Measurements from ENCODE around the gene GATA6.

GRCh38 chr18:22167091-22167470, 2.3 kb upstream of the GATA6 start:
- no peak for TF ChIP-seq EZH2 (IDR thresholded peaks at IDR 0.05; ENCODE audit: low read length)
- TF ChIP-seq CTCF (optimal IDR thresholded peaks at IDR 0.05 in 1 of 3, IDR thresholded peaks at IDR 0.05 in 1 of 3, conservative IDR thresholded peaks at IDR 0.05 in 1 of 3; ENCODE audit: extremely low read depth in 1 of 3, insufficient read depth in 2 of 3, low read length in 3 of 3), result no peak

All from keratinocyte (primary cell).